Measurements from ENCODE around the gene COMMD6.

Gene COMMD6

GRCh38 chr13:75507027-75508001 is 30.3 kb downstream of the COMMD6 start:
- Histone ChIP-seq H2AFZ (ENCODE audit: low read length) (no peak overlapping the region), H3K4me2 (ENCODE audit: low read length) (no peak overlapping the region), H3K9ac (ENCODE audit: low read length) (no peak overlapping the region), H4K20me1 (ENCODE audit: insufficient read depth, low read length) (no peaks in the 10 kb centered on the region), H3K36me3 (ENCODE audit: insufficient read depth, low read length) (no peaks in the 10 kb centered on the region), H3F3A (ENCODE audit: insufficient read depth, low read length) (no peaks in the 10 kb centered on the region), H3K4me1 (ENCODE audit: insufficient read depth, low read length, severe bottlenecking) (no peaks in the 10 kb centered on the region), H3K27me3 (ENCODE audit: insufficient read depth, low read length) (no peaks in the 10 kb centered on the region), H3K9me3 (ENCODE audit: low read length) (peaks cover 7% of the 10 kb centered on the region), H3K9me2 (ENCODE audit: low read depth, low read length) (no peaks in the 10 kb centered on the region), H3K4me3 (ENCODE audit: low read depth, low read length, poor library complexity, severe bottlenecking) (no peak overlapping the region), H3K79me2 (ENCODE audit: insufficient read depth, low read length) (no peaks in the 10 kb centered on the region), H3K27ac (ENCODE audit: low read depth, low read length, poor library complexity, severe bottlenecking) (no peak overlapping the region)
- TF ChIP-seq, protein P1, sequence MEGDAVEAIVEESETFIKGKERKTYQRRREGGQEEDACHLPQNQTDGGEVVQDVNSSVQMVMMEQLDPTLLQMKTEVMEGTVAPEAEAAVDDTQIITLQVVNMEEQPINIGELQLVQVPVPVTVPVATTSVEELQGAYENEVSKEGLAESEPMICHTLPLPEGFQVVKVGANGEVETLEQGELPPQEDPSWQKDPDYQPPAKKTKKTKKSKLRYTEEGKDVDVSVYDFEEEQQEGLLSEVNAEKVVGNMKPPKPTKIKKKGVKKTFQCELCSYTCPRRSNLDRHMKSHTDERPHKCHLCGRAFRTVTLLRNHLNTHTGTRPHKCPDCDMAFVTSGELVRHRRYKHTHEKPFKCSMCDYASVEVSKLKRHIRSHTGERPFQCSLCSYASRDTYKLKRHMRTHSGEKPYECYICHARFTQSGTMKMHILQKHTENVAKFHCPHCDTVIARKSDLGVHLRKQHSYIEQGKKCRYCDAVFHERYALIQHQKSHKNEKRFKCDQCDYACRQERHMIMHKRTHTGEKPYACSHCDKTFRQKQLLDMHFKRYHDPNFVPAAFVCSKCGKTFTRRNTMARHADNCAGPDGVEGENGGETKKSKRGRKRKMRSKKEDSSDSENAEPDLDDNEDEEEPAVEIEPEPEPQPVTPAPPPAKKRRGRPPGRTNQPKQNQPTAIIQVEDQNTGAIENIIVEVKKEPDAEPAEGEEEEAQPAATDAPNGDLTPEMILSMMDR (IDR thresholded peaks at IDR 0.05; ENCODE audit: low read length): no peak
- no peak for TF ChIP-seq EZH2 (IDR thresholded peaks at IDR 0.05; ENCODE audit: borderline replicate concordance, low read length)

DNA sequence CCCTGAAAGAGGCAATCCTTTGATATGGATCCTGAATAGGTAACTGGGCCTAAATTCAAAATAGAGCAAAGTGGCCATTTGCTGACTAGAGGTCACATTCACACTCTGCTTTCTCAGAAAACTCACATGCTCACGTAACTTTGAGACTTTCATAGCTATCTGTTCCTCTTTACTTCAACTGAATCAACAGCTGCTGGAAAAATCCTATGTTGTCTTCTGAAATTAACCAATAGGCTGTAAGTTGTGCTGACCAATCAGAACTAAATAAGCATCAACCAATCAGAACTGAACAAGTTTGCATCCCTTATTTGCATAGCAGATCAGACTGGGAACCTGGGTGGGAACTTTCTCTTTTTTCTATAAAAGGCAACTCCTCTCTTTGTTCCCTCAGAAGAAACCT is 31.6 kb downstream of the COMMD6 start:
- Histone ChIP-seq H3K27ac (ENCODE audit: low read depth, low read length, poor library complexity, severe bottlenecking) (no peak overlapping the region), H3K4me3 (ENCODE audit: low read depth, low read length, poor library complexity, severe bottlenecking) (no peak overlapping the region), H3K9me2 (ENCODE audit: low read depth, low read length) (no peaks in the 10 kb centered on the region), H3K27me3 (ENCODE audit: insufficient read depth, low read length) (no peaks in the 10 kb centered on the region), H3K9ac (ENCODE audit: low read length) (no peak overlapping the region), H2AFZ (ENCODE audit: low read length) (no peak overlapping the region), H3F3A (ENCODE audit: insufficient read depth, low read length) (no peaks in the 10 kb centered on the region), H3K36me3 (ENCODE audit: insufficient read depth, low read length) (no peaks in the 10 kb centered on the region), H3K79me2 (ENCODE audit: insufficient read depth, low read length) (no peaks in the 10 kb centered on the region), H4K20me1 (ENCODE audit: insufficient read depth, low read length) (no peaks in the 10 kb centered on the region), H3K9me3 (ENCODE audit: low read length) (peaks cover 7% of the 10 kb centered on the region), H3K4me1 (ENCODE audit: insufficient read depth, low read length, severe bottlenecking) (no peaks in the 10 kb centered on the region), H3K4me2 (ENCODE audit: low read length) (no peak overlapping the region)
- no peak for TF ChIP-seq EZH2 (IDR thresholded peaks at IDR 0.05; ENCODE audit: borderline replicate concordance, low read length)
- TF ChIP-seq, protein P1 (IDR thresholded peaks at IDR 0.05; ENCODE audit: low read length): no peak

DNA sequence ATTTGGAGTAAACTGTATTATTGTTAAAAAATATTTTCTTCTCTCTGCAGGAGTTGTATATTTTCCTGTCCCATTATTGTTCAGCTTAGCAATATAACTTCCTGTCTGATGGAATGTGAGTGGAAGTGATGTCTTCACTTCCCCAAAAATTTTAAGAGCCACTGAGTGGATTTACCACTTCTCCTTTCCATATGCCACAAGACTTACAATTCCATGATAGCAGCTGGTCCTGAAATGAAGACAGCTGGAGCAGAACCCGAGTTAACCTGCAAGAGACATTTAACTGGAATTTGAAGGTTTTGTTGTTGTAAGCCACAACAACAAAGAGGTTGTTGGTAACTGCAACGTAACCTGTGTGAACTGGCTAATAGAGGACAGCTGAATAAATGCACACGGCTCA is 32.3 kb downstream of the COMMD6 start:
- H3K4me3 ChIP-seq (ENCODE audit: low read depth, low read length, poor library complexity, severe bottlenecking): no peak overlapping the region
- no peak overlapping the region for H3K27ac ChIP-seq (ENCODE audit: low read depth, low read length, poor library complexity, severe bottlenecking)
- no peaks in the 10 kb centered on the region for H3K36me3 ChIP-seq (ENCODE audit: insufficient read depth, low read length)
- no peak overlapping the region for H2AFZ ChIP-seq (ENCODE audit: low read length)
- H4K20me1 ChIP-seq (ENCODE audit: insufficient read depth, low read length): no peaks in the 10 kb centered on the region
- H3K9me2 ChIP-seq (ENCODE audit: low read depth, low read length): no peaks in the 10 kb centered on the region
- no peak overlapping the region for H3K4me2 ChIP-seq (ENCODE audit: low read length)
- H3K9ac ChIP-seq (ENCODE audit: low read length): no peak overlapping the region
- no peaks in the 10 kb centered on the region for H3F3A ChIP-seq (ENCODE audit: insufficient read depth, low read length)
- H3K27me3 ChIP-seq (ENCODE audit: insufficient read depth, low read length): no peaks in the 10 kb centered on the region
- no peaks in the 10 kb centered on the region for H3K4me1 ChIP-seq (ENCODE audit: insufficient read depth, low read length, severe bottlenecking)
- TF ChIP-seq, protein P1 (IDR thresholded peaks at IDR 0.05; ENCODE audit: low read length): no peak
- no peak for TF ChIP-seq EZH2 (IDR thresholded peaks at IDR 0.05; ENCODE audit: borderline replicate concordance, low read length)
- peaks cover 7% of the 10 kb centered on the region for H3K9me3 ChIP-seq (ENCODE audit: low read length)
- no peaks in the 10 kb centered on the region for H3K79me2 ChIP-seq (ENCODE audit: insufficient read depth, low read length)

Data from OCI-LY1 (cell line).